ENCODE data around the gene COBL. TPM values are rescaled to one million over a fixed set of nuclear protein-coding genes. Genes with fewer than 3 reads are reported as not detected.

Gene COBL
- total and polyA plus RNA-seq, 2 of the 4 experiments (the other 2 are of a cell fraction) = under 0.01 TPM; not detected in 1

GRCh38 chr7:51146816-51147586, 169.6 kb downstream of the COBL start:
- ATAC-seq (ENCODE audit: low read depth) (no peak), DNase-seq (no peak)
- Histone ChIP-seq H3K18ac (ENCODE audit: low read depth, low read length) (no peak overlapping the region), H2BK120ac (ENCODE audit: low read depth, low read length) (no peak overlapping the region), H2AK5ac (ENCODE audit: low read depth, low read length) (no peak overlapping the region), H3K4me2 (ENCODE audit: low read depth, low read length) (no peak overlapping the region), H3K9ac (ENCODE audit: low read depth, low read length) (no peak overlapping the region), H3K4me1 (ENCODE audit: control insufficient read depth, insufficient read depth, low read length) (no peaks in the 10 kb centered on the region), H3K36me3 (ENCODE audit: control insufficient read depth, insufficient read depth, low read length) (no peaks in the 10 kb centered on the region), H4K20me1 (ENCODE audit: insufficient read depth, low read length) (no peaks in the 10 kb centered on the region), H3K27ac (ENCODE audit: insufficient read depth, low read length) (no peak overlapping the region), H3K9me1 (ENCODE audit: insufficient read depth, low read length) (no peaks in the 10 kb centered on the region), H3K14ac (replicated peaks; ENCODE audit: low read depth, low read length) (no peak overlapping the region), H2BK20ac (ENCODE audit: low read depth, low read length) (no peak overlapping the region), H3K56ac (ENCODE audit: extremely low read depth, insufficient read depth, low read length) (no peak overlapping the region), H4K8ac (ENCODE audit: low read depth in 2 of 2, low read length in 2 of 2) (no peak overlapping the region), H2BK5ac (ENCODE audit: low read depth, low read length, poor library complexity, severe bottlenecking) (no peak overlapping the region), H4K91ac (ENCODE audit: insufficient read depth, low read depth, low read length) (no peak overlapping the region), H2BK15ac (ENCODE audit: low read depth, low read length) (no peak overlapping the region), H3K4ac (ENCODE audit: low read depth, low read length) (no peak overlapping the region), H4K5ac (ENCODE audit: low read depth, low read length) (no peak overlapping the region), H2AFZ (replicated peaks; ENCODE audit: low read length, poor library complexity) (no peak overlapping the region), H3K79me1 (ENCODE audit: low read depth in 1 of 2, low read length in 2 of 2) (no peaks in the 10 kb centered on the region), H3K9me3 (ENCODE audit: control insufficient read depth, insufficient read depth, low read length) (peaks cover 8% of the 10 kb centered on the region), H2AK9ac (replicated peaks; ENCODE audit: low read depth, low read length, poor library complexity) (no peak overlapping the region), H3K23ac (ENCODE audit: low read depth, low read length) (no peak overlapping the region), H3K27me3 (ENCODE audit: control insufficient read depth, insufficient read depth, low read length) (no peaks in the 10 kb centered on the region), H3K4me3 (ENCODE audit: insufficient read depth, low read depth, low read length) (no peak overlapping the region)
- CTCF ChIA-PET = no interaction called here
- no TSS peak for BruUV-seq (replicated peaks)
- TF ChIP-seq FOS (IDR thresholded peaks at IDR 0.05; ENCODE audit: low read depth, low read length) (no peak), ELK1 (IDR thresholded peaks at IDR 0.05; ENCODE audit: borderline replicate concordance, low read depth, low read length) (no peak), CHD1 (IDR thresholded peaks at IDR 0.05; ENCODE audit: low read depth, low read length) (no peak), BHLHE40 (IDR thresholded peaks at IDR 0.05; ENCODE audit: low read depth, low read length) (no peak), SMC3 (IDR thresholded peaks at IDR 0.05; ENCODE audit: low read depth, low read length) (no peak), MAZ (IDR thresholded peaks at IDR 0.05; ENCODE audit: borderline replicate concordance, low read depth, low read length) (no peak), RAD21 (IDR thresholded peaks at IDR 0.05; ENCODE audit: low read length) (no peak), MAFK (IDR thresholded peaks at IDR 0.05; ENCODE audit: low read depth, low read length) (no peak), POLR2A (IDR thresholded peaks at IDR 0.05; ENCODE audit: low read depth, low read length) (no peak), CEBPB (IDR thresholded peaks at IDR 0.05; ENCODE audit: low read depth, low read length) (no peak), RCOR1 (IDR thresholded peaks at IDR 0.05; ENCODE audit: insufficient replicate concordance, low read length) (no peak), USF2 (IDR thresholded peaks at IDR 0.05; ENCODE audit: low read depth, low read length) (no peak), RFX5 (IDR thresholded peaks at IDR 0.05; ENCODE audit: low read depth, low read length) (no peak), NFE2L2 (IDR thresholded peaks at IDR 0.05; ENCODE audit: low read depth, low read length) (no peak), MXI1 (IDR thresholded peaks at IDR 0.05; ENCODE audit: borderline replicate concordance, low read depth, low read length) (no peak), CTCF (conservative IDR thresholded peaks at IDR 0.05; ENCODE audit: low read depth, low read length) (no peak)
- intact Hi-C loops (cut with micrococcal nuclease) (no loop called here), in situ Hi-C loops (cut with MboI; ENCODE audit: low sequenced_read_pairs) (no loop called here), dilution Hi-C loops (cut with HindIII; ENCODE audit: low sequenced_read_pairs, unreplicated experiment) (no loop called here)
- 100% methylated on average over 2 of the region's 7 CpGs; no CpG with 5 or more reads in 1 of the 2 experiments for WGBS, 2 experiments (ENCODE audit: extremely low coverage in 2 of 2, insufficient read length in 1 of 2)
- POLR2A ChIA-PET (ENCODE audit: unreplicated experiment) = no interaction called here

Data from IMR-90 (cell line).